Measurements from ENCODE around the gene PDE10A.

Gene PDE10A

GRCh38 chr6:165678904-165679303 is 15.9 kb upstream of the PDE10A start:
- no peak for DNase-seq (ENCODE audit: low read depth in 2 of 2, low spot score in 1 of 2)

- no peak for DNase-seq (ENCODE audit: low read depth in 2 of 2, low spot score in 1 of 2)
These were observed 15.4 kb upstream of the PDE10A start for GRCh38 chr6:165678429-165678828.

- DNase-seq (ENCODE audit: low read depth in 2 of 2, low spot score in 1 of 2) = no peak
These were observed 14.1 kb upstream of the PDE10A start for GRCh38 chr6:165677091-165677490.

- DNase-seq (ENCODE audit: low read depth in 2 of 2, low spot score in 1 of 2) = no peak
These were observed 13.5 kb upstream of the PDE10A start for GRCh38 chr6:165676435-165677068.

- DNase-seq (ENCODE audit: low read depth in 2 of 2, low spot score in 1 of 2) = no peak
These were observed 12.1 kb upstream of the PDE10A start for GRCh38 chr6:165675120-165675519.

- DNase-seq (ENCODE audit: low read depth in 2 of 2, low spot score in 1 of 2) = no peak
These were observed 11.4 kb upstream of the PDE10A start for GRCh38 chr6:165674155-165675029.

- no peak for DNase-seq (ENCODE audit: low read depth in 2 of 2, low spot score in 1 of 2)
These were observed 8.3 kb upstream of the PDE10A start for GRCh38 chr6:165671222-165671768.

GRCh38 chr6:165668951-165669350 is 5.9 kb upstream of the PDE10A start:
- DNase-seq (ENCODE audit: low read depth in 2 of 2, low spot score in 1 of 2) = no peak

GRCh38 chr6:165665384-165665672 is 2.3 kb upstream of the PDE10A start:
- no peak for DNase-seq (ENCODE audit: low read depth in 2 of 2, low spot score in 1 of 2)

- DNase-seq (ENCODE audit: low read depth in 2 of 2, low spot score in 1 of 2) = no peak
These were observed 1.7 kb upstream of the PDE10A start for GRCh38 chr6:165664559-165665383.

GRCh38 chr6:165663736-165664558 is 906 bp upstream of the PDE10A start:
- DNase-seq (ENCODE audit: low read depth in 2 of 2, low spot score in 1 of 2) = no peak

GRCh38 chr6:165663377-165663735 is 315 bp upstream of the PDE10A start:
- DNase-seq (ENCODE audit: low read depth in 2 of 2, low spot score in 1 of 2) = no peak

- DNase-seq (ENCODE audit: low read depth in 2 of 2, low spot score in 1 of 2) = no peak
These were observed 846 bp downstream of the PDE10A start for GRCh38 chr6:165662041-165662748.

GRCh38 chr6:165661664-165662025 is 1.4 kb downstream of the PDE10A start:
- no peak for DNase-seq (ENCODE audit: low read depth in 2 of 2, low spot score in 1 of 2)

GRCh38 chr6:165660857-165661663 is 2.0 kb downstream of the PDE10A start:
- no peak for DNase-seq (ENCODE audit: low read depth in 2 of 2, low spot score in 1 of 2)

GRCh38 chr6:165659945-165660856 is 2.8 kb downstream of the PDE10A start:
- DNase-seq (ENCODE audit: low read depth in 2 of 2, low spot score in 1 of 2) = no peak

- no peak for DNase-seq (ENCODE audit: low read depth in 2 of 2, low spot score in 1 of 2)
These were observed 4.5 kb downstream of the PDE10A start for GRCh38 chr6:165658395-165659058.

GRCh38 chr6:165657325-165657680 is 5.7 kb downstream of the PDE10A start:
- DNase-seq (ENCODE audit: low read depth in 2 of 2, low spot score in 1 of 2) = no peak

All from stimulated activated CD8-positive, alpha-beta memory T cell treated with anti-CD3 and anti-CD28 coated beads, Interleukin-4, amount 100 ng/mL, for 1 hour (primary cell).